ENCODE results near the gene ATP5PD.
"Not testable (repeated sequence)": the region's sequence is repeated elsewhere in the genome, so short reads cannot be mapped to it uniquely, and the experiment has no call there.

Gene ATP5PD

DNA sequence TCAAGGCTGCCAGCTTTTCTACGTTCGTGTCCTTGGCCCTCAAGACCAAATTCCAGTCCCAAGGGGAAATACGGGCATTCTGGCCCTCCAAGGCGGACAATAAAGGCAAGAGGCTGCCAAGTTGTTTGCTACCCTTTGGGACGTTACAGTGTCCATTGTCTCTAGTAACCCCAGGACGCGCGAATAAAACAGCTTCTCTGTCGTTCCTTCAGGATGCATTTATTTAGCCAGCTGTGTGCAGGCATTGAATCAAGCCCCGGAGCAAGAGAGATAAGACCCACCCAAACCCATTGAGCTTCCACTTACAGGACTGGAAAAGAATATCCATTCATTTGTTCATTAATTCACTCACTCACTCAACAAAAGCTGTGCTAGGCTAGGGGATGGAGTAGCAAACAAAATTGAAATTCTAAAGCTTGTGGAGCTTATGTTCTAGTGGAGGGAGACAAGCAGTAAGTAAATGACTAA is 33.6 kb downstream of the ATP5PD start:
- no peak for DNase-seq

DNA sequence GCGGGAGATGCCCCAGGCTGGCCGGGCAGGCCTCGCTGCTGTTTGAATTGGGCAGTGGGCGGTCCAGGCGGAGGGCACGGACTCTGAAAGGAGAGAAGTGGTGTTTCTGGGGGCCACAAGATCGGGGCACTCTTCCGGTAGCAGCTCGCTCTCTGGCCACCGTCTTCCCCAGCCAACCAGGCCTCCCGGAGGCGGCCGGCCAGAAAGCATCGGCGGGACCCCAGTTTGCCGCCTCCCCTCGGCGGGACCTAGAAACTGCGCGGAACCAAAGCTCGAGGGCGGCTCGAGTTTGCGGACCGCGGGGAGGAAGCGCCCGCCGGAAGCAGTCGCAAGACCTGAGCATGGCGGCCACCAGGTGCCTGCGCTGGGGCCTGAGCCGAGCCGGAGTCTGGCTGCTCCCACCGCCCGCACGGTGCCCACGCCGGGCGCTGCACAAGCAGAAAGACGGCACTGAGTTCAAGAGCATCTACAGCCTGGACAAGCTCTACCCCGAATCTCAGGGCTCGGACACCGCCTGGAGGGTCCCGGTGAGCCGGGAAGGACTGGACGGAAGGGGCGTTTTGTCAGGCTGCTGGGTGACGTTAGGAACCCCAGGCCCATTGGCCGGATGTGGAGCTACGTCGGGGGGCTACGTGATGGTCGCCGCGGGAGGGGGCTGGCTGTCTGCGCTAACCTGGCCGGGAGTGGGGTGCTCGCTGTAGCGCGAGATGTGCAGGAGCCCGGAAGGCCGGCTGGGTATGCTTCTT is 34.2 kb downstream of the ATP5PD start, which contains the start of gene MRPL58:
Gene MRPL58, plus strand, starts transcription at position 325 of the 746 bp plus-strand sequence. Its CDS starts 17 bp downstream, at position 342.
- peak; percentile 78 to 85 for DNase-seq

DNA sequence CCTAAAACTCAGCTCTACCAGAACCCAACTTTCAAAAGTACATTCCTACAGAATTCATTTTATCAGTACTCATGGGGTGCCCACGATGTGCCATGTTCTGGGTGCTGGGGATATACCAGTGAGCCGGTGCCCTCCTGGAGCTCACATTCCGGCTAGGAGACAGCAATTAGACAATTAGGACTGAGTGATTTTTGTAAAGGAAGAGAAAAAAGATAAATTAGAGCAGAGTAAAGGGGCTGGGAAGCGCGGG is 34.7 kb downstream of the ATP5PD start:
- DNase-seq, result peak in 1 of 2 donors; percentile 3

DNA sequence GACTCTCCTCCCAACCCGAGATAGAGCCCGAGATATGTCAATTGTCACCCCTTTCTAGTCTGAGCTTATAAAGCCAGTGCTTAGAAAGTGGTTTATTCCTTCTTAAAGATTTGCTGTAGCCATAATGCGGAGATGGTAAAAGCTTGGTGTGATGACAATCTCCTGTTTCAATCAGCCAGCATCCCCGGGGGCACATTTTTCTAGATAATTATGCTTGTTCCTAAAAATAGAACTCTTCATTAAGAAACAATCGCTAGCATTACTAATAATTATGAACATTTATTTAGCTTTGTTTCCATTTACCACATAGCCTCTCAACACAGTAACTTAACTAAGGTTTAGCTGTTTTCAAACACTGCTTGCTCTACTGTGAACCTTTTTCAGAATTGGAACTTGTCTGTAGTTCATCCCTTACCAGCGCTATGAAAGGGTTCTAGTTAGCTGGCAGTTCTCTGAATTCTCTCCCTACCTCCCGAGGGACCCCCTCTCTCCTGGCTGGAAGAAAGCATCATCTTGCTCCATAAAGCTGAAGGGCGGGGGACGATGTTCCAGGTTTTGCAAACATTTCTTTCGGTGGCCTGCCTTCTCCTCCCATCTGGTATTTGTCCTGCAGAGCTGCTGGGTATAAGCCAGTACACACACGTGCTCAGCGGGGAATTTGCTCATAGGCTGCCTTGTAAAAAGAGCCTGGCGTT is 35.2 kb downstream of the ATP5PD start:
- no peak for DNase-seq

DNA sequence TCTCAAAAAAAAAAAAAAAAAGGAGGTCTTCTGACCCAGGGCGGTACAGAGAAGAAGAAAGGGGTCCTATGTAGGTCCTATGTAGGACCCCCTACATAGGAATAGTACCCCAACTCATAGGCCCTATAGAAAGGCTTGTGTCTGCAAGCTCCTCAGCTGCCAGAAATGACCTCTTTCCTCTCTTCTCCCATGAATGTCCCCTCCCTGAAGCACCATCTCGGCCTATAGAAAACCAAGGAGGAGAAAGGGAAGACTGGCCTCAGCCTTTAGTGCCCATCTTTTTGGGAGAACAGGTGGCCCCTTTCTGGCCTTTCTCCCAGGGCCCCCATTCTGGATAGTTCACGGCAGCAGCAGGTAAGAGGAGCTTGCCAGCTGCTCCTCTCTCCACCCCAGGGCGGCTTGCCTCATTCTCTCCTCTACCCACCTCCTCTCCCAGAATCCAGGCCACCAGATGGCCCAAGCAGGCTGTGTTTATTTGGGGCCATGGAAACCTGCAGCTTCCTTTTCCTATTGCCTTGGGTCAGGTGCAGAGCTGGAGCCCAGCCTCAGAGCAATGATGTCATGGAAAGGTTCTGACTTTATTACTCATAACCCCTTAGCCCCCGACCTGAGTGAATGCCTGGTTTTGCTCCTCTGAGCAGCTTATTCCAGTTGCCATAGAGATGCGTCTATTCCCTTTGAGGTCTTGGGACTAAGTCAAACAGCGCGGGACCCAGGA is 35.9 kb downstream of the ATP5PD start:
- no peak for DNase-seq

DNA sequence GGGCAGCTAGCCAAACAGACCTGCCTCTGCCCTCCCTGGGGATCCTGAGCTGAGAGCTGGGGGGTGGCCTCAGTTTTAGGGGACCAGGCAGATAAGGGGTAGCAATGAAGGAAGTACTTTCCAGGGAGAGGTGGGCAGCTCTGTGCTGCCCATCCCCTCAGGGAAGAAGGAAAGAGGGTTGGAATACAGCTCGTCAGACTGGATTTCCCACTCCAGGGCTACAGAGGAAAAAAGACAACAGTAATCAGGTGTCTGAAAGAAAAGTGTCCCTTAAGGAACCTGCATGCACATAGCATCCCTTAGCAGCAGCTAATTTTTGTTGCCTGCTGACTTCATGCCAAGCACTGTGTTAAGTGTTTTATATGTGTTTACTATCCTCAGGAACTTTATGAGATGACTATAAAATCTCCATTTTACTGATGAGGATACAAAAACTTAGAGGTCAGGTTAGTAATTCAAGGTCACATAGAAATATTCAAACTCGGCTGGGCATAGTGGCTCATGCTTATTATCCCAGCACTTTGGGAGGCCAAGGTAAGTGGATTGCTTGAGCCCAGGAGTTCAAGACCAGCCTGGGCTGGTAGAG is 37.5 kb downstream of the ATP5PD start:
- DNase-seq, result no peak

DNA sequence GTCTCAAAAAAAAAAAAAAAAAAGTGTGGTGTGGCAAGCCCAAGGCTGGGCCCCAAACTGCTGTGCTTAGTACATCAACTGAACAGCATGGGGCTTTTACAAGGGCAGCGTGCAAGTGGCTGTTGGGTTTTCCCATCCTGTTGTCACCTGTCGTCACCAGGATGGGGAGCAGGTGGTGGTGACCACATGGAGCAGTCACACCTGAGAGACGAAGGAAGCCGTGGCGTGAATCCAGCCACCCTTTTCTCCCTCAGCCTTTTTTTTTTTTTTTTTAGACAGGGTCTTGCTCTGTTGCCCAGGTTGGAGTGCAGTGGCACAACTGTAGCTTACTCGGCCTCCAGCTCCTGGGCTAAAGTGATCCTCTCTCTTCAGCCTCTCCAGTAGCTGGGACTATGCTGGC is 38.4 kb downstream of the ATP5PD start:
- DNase-seq, result no peak

DNA sequence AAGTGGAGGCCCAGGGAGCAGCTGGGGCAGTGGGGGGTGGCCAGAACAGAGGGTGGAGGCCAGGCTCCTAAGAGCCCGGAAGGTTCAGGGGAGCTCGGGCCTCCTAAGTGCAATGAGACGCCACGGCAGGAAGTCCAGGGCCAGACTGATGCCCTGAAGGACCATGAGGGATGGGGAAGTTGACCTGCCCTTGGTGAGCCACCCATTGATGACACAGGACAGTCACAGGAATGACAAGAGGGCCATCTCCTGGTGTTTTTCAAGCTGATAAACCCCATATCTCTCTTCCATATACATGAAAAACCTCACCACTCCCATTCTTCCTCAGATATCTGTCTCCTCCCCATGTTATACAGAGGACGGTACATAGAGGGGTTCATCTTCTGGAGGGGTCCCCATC is 40.1 kb downstream of the ATP5PD start:
- DNase-seq, result no peak

DNA sequence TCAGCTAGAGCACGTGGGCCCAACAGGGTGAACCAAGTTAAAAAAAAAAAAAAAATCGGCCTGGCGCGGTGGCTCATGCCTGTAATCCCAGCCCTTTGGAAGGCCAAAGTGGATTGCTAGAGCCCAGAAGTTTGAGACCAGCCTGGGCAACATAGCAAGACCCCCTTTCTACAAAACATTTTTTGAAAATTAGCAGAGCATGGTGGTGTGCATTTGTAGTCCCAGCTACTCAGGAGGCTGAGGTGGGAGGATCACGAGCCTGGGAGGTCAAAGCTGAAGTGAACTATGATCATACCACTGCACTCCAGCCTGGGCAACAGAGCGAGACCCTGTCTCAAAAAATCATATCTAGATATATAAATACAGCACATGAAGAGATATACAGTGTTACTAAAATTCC is 40.7 kb downstream of the ATP5PD start:
- not testable (repeated sequence) for DNase-seq

DNA sequence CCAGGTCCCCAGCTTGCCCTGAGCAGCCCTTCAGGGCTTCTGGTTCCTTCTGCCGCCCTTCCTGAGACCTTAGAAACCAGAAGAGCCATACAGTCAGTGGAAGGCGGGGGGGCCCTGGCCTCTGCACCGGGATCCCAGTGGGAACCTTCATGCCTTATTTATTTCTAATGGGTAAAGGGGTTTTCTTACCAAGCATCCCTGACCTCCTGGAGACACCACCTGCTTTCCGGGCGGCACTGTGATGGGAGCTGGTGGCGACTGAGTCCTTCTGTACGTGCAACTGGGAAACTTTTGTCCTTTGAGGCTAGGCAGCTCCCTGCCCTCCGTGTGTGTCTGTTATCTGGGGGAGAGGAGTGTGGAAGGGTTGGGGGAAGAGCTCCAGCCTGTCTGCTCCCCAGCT is 41.5 kb downstream of the ATP5PD start:
- DNase-seq, result no peak

DNA sequence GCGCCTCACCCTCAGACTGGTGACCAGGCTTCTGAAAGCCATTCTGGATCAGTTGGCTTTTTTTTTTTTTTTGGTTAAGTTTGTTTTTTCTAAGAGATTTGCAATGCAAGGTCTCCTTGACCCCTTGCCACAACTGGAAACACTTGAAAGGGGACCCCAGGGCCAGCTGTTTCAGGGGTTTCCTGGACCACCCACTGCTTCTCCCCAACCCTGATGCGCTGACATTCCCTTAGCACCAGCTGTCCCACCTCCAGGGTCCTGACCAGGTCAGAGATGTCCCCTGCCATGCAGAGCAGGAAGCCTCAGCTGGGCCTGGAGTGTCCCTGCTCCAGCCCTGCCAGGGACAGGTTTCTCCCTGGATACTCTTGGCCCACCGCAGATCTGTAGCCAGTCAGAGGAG is 42.4 kb downstream of the ATP5PD start:
- no peak for DNase-seq

DNA sequence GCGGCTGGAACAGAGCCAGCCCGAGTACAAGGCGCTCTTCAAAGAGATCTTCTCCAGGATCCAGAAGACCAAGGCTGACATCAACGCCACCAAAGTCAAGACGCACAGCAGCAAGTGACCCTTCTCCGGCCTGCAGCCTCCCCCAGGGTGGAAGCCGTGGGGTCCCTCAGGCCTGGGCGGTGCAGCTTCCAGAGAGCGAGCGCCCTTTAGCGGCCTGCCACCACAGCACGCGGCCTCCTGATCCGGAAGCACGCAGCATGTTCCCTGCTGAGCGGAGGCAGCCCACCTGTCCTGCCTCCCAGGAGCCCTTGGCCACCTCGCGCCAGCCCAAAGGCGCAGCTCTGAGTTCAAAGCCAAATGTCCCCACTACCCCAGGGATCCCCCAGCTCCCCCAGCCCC is 42.8 kb downstream of the ATP5PD start:
- no peak for DNase-seq

DNA sequence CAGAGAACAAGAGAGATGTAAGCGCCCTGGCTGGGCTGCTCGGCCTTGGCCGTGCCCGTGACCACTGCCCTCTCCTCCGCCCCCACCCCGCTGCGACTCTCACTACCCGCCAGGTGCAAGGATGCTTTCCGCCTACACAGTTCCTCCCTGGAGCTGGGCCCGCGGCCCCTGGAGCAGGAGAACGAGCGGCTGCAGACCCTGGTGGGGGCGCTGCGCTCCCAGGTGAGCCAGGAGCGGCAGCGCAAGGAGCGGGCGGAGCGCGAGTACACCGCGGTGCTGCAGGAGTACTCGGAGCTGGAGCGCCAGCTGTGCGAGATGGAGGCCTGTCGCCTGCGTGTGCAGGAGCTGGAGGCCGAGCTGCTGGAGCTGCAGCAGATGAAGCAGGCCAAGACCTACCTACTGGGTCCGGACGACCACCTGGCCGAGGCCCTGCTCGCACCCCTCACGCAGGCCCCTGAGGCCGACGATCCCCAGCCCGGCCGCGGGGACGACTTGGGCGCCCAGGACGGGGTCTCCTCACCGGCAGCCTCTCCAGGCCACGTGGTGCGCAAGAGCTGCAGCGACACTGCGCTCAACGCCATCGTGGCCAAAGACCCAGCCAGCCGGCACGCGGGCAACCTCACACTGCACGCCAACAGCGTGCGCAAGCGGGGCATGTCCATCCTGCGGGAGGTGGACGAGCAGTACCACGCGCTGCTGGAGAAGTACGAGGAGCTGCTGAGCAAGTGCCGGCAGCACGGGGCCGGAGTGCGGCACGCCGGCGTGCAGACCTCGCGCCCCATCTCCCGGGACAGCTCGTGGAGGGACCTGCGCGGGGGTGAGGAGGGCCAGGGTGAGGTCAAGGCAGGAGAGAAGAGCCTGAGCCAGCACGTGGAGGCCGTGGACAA is 43.5 kb downstream of the ATP5PD start:
- DNase-seq, result no peak

DNA sequence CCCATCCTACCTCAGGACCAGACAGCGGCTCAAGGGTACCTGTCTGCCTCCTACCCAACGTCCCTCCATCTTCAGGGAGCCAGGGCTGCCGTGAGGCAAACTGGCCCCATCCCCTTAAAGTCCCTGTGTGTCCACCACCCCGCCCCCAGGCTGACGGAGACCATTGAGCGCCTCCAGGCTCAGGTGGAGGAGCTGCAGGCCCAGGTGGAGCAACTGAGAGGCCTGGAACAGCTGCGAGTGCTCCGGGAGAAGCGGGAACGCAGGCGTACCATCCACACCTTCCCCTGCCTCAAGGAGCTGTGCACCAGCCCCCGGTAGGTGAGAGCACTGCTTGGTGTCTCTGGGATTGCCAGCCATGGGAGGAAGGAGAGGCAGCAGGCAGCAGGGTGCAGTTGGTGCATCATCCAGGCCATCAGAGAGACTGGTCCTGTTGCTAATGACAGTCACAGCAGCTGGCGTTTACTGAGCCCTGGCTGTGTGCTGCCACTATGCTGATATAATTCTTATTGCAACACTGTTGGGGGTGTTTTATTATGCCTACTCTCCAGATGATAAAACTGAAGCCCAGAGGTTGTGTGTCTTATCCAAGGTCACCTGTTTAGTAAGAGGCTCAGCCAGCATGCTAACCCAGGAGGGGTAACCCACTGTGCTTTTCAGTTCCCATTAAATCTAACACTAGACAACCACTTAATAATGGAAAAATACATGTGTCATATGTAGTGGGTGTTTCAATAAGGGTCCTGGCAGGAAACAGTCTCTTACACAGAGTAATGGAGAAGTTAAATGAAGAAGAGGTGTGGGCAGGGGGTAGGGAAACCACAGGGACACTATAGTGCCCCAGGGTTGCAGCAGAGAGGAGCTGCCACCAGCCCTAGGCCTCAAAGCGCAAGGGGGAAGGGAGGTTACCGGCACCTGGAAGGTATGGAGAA is 44.6 kb downstream of the ATP5PD start:
- no peak for DNase-seq

DNA sequence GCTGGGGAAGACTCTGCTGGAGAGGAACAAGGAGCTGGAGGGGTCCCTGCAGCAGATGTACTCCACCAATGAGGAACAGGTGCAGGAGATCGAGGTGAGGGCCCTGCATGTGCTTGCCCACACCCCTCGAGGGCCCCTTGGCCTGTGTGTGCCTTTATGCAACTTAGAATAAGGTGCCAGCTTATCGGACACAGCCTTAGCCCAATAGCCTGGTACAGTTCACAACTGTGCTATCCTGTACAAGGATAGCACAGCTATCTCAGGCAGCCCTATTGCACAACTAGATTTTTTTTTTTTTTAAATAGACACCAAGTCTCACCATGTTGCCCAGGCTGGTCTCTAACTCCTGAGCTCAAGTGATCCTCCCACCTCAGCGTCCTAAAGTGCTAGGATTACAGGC is 47.2 kb downstream of the ATP5PD start:
- DNase-seq, result no peak

DNA sequence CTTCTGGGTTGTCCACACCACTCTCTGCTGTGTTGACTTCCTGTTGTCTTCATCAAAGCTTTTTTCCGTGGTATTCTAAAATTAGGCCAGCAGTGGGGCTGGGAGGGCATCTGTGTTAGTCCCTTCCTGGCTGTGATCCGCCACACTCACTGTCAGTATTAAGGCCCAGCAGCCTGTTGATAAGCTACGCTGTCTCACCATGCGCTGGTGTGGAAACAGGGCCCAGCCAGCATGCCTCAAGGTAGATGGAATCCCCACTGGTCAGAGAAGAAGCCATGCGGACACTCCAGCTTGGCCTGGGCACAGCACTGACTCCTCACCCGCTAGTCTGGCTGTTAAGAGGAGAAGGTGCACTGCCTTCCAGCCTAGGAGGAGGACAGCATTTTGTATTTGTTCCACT is 48.0 kb downstream of the ATP5PD start:
- DNase-seq, result no peak

DNA sequence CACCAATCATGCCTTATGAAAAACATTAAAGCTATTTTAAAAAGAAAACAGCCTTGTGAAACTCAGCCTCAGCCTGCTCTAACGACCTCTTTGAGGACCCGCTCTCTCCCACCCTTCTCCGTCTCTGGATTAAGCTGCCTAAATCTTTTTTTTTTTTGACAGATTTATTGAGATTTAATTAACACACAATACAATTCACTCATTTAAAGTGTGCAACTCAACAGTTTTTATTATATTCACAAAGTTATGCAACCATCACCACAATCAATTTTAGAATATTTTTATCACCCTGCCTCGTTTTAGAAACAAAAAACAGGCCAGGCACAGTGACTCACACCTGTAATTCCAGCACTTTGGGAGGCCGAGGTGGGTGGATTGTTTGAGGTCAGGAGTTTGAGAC is 50.9 kb downstream of the ATP5PD start:
- DNase-seq, result no peak

DNA sequence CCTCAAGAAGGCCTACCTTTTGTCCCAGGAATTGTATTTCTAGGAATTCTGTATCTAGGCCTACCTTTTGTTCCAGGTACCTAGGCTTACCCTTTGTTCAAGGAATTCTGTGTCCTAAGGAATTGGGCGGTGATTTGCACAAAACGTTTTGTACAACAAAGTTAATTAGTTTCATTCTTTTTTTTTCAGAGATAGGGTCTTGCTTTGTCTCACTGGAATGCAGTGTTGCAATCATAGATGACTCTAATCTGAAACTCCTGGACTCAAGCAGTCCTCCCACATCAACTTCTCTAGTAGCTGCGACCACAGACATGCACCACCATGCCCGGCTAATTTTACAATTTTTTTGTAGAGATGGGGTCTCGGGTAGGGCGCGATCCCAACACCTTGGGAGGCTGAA is 52.3 kb downstream of the ATP5PD start:
- no peak for DNase-seq

DNA sequence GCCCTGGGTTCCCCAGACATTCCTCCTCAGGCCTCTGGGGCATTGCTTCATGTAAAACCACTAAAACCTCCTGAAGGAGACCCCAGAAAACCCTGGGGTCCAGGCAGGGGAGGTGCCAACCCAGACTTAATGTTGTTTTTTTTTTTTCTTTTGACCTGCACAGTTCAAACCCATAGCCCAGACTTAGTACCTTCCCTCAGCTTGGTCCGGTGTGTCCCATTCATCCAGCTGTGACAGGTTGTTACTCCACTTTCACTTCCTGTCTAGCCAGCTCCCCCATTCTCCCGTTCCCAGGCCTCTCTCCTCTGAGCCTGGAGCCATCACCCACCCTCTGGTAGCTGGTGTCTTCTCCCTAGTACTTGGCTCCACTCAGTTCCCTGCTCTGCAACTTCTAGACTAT is 54.5 kb downstream of the ATP5PD start:
- DNase-seq, result no peak

DNA sequence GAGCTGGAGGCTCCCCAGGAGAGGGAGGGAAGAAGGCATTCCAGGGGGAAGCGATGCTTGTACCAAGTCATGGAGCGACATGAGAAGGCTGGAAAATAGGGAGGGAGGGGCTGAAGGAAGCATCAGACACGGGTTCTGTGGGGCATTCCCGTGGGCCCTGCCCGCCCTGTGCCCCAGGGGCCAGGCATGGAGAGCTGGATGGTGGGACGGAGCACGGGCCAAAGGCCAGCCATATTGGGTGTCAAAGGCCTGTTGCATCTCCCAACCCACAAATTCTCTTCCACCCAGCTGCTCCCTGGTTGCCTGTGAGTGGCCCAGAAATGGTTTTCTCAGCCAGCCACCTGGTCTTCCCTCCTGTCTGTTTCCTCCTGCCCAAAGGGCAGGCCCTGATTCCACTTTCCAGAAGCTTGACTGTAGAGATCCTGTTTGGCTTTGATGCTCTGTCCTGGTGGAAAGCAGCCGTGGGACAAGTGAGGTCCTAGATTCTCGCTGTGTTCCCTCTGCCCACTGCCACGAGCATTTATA is 56.1 kb downstream of the ATP5PD start:
- no peak for DNase-seq

Measured in CD4-positive, alpha-beta T cell treated with Interferon alpha-2 for 1 hour (primary cell).